Sigmoid colon (tissue), 7 donors: Measurements from ENCODE around the gene GDPD5. TPM values are rescaled to one million over a fixed set of nuclear protein-coding genes. Genes with fewer than 3 reads are reported as not detected.

Experiments
- DNase-seq: peaks from one replicate; pipeline ENCODE4 v3.0.0-alpha.2; 2019
- H3K27ac ChIP-seq, 4 donors: fragments of 200-600 bp; sonication (generic); one replicate each; pipeline ENCODE4 v1.5.1; 2016 to 2019; ENCODE audit warnings: mild to moderate bottlenecking in 1 of 4
- H3K27me3 ChIP-seq, 3 donors: fragments of 200-600 bp; sonication (generic); one replicate each; pipeline ENCODE4 v1.5.1; 2019; ENCODE audit warnings: mild to moderate bottlenecking in 1 of 3
- H3K36me3 ChIP-seq, 4 donors: fragments of 200-600 bp; sonication (generic); one replicate each; pipeline ENCODE4 v1.5.1; 2016 to 2019
- H3K4me1 ChIP-seq, 4 donors: fragments of 200-600 bp; sonication (generic); one replicate each; pipeline ENCODE4 v1.5.1; 2017 to 2019
- H3K4me3 ChIP-seq, 4 donors: fragments of 200-600 bp; sonication (generic); one replicate each; pipeline ENCODE4 v1.5.1; 2017 to 2019; ENCODE audit warnings: mild to moderate bottlenecking in 2 of 4, moderate library complexity in 1 of 4
- H3K9me3 ChIP-seq, 4 donors: fragments of 200-600 bp in 3 of 4; sonication (generic) in 3 of 4; one replicate each; pipeline versions ENCODE4 v1.5.1 to v1.6.1; 2013 to 2019
- EP300 ChIP-seq, 4 donors: sonication (generic); formaldehyde crosslinking; IDR thresholded peaks; one replicate each; pipeline ENCODE4 v1.6.1; 2017; ENCODE audit warnings: antibody characterized with exemption in 4 of 4
- POLR2A ChIP-seq, 2 donors: fragments of 450-650 bp; IDR thresholded peaks; one replicate each; pipeline ENCODE4 v1.6.1; 2016; ENCODE audit warnings: antibody characterized with exemption in 2 of 2, mild to moderate bottlenecking in 2 of 2, moderate library complexity in 2 of 2
- POLR2AphosphoS5 ChIP-seq, 4 donors: sonication (generic); formaldehyde crosslinking; IDR thresholded peaks; one replicate each; pipeline ENCODE4 v1.6.1; 2017; ENCODE audit warnings: antibody characterized with exemption in 4 of 4
- WGBS, 2 donors: extraction: QIAGEN DNeasy Blood & Tissue Kit; methylation state at CpG; one replicate each; pipeline ENCODE4 v1.1.7; 2013; 5-methylcytosine and 5-hydroxymethylcytosine counted together
- intact Hi-C: fragments of 100-400 bp; cut with DNase I; formaldehyde crosslinking; loops from one replicate; pipeline ENCODE4 v1.15.1; 2023
- polyA plus RNA-seq, 3 donors: library from polyadenylated mRNA; stranded (reverse); fragments of 200-250 nt; gene quantifications; one replicate each; pipeline ENCODE4 v1.2.3, GENCODE V29; 2013
- total RNA-seq, 4 donors: library from RNA; depleted of rRNA; stranded (reverse); fragments of >200 nt; gene quantifications; one replicate each; pipeline ENCODE4 v1.1.0, GENCODE V29; 2016
- TF ChIP-seq, protein P1 (sequence below), 4 experiments: fragments of 450-650 bp in 3 of 4; fragments of 200-600 bp in 1 of 4; IDR thresholded peaks; one replicate each; pipeline ENCODE4 v1.5.1; 2016 to 2019; ENCODE audit warnings: antibody characterized with exemption in 4 of 4, mild to moderate bottlenecking in 3 of 4, moderate library complexity in 2 of 4
- donor health status: healthy with polysubstance abuse.
- donor health status: Bipolar disorder and iron deficiency.
- donor health status: healthy.

Gene GDPD5
- total and polyA plus RNA-seq, 7 donors = 2.4 to 8.1 (median 5.8) TPM; not detected in 1

- no peak for DNase-seq
- H3K4me1 ChIP-seq = no peaks in the 10 kb centered on the region
- intact Hi-C loops = no loop called here
- H3K27me3 ChIP-seq = no peaks in the 10 kb centered on the region
- H3K9me3 ChIP-seq = no peaks in the 10 kb centered on the region
- no peak overlapping the region for H3K4me3 ChIP-seq
- WGBS, 2 donors = 92 to 96% methylated on average over 4 of the region's 4 CpGs
- TF ChIP-seq, protein P1, sequence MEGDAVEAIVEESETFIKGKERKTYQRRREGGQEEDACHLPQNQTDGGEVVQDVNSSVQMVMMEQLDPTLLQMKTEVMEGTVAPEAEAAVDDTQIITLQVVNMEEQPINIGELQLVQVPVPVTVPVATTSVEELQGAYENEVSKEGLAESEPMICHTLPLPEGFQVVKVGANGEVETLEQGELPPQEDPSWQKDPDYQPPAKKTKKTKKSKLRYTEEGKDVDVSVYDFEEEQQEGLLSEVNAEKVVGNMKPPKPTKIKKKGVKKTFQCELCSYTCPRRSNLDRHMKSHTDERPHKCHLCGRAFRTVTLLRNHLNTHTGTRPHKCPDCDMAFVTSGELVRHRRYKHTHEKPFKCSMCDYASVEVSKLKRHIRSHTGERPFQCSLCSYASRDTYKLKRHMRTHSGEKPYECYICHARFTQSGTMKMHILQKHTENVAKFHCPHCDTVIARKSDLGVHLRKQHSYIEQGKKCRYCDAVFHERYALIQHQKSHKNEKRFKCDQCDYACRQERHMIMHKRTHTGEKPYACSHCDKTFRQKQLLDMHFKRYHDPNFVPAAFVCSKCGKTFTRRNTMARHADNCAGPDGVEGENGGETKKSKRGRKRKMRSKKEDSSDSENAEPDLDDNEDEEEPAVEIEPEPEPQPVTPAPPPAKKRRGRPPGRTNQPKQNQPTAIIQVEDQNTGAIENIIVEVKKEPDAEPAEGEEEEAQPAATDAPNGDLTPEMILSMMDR (IDR thresholded peaks at IDR 0.05) = no peak
- TF ChIP-seq POLR2AphosphoS5 (IDR thresholded peaks at IDR 0.05) (no peak), EP300 (IDR thresholded peaks at IDR 0.05) (no peak), POLR2A (IDR thresholded peaks at IDR 0.05) (no peak)
- no peak overlapping the region for H3K27ac ChIP-seq
- H3K36me3 ChIP-seq = no peaks in the 10 kb centered on the region
These were observed 40.0 kb downstream of the GDPD5 start for GRCh38 chr11:75485742-75486141.

GRCh38 chr11:75482931-75483469, 42.7 kb downstream of the GDPD5 start:
- no peak overlapping the region for H3K4me3 ChIP-seq
- no peaks in the 10 kb centered on the region for H3K9me3 ChIP-seq
- no peaks in the 10 kb centered on the region for H3K4me1 ChIP-seq
- no peaks in the 10 kb centered on the region for H3K27me3 ChIP-seq
- no peak for TF ChIP-seq POLR2A (IDR thresholded peaks at IDR 0.05)
- TF ChIP-seq EP300 (IDR thresholded peaks at IDR 0.05) = no peak
- TF ChIP-seq POLR2AphosphoS5 (IDR thresholded peaks at IDR 0.05) = no peak
- TF ChIP-seq, protein P1 (IDR thresholded peaks at IDR 0.05) = no peak
- no peak for DNase-seq
- intact Hi-C loops = no loop called here
- 86 to 90% methylated on average over 14 of the region's 14 CpGs for WGBS, 2 donors
- H3K36me3 ChIP-seq = no peaks in the 10 kb centered on the region
- no peak overlapping the region for H3K27ac ChIP-seq

GRCh38 chr11:75481922-75482606, 43.7 kb downstream of the GDPD5 start:
- intact Hi-C loops = no loop called here
- DNase-seq = no peak
- WGBS, 2 donors = 88 to 89% methylated on average over 12 of the region's 12 CpGs

GRCh38 chr11:75481223-75481921, 44.4 kb downstream of the GDPD5 start:
- DNase-seq = no peak
- no peaks in the 10 kb centered on the region for H3K36me3 ChIP-seq
- H3K27ac ChIP-seq = no peak overlapping the region
- TF ChIP-seq, protein P1 (IDR thresholded peaks at IDR 0.05) = no peak
- TF ChIP-seq POLR2AphosphoS5 (IDR thresholded peaks at IDR 0.05) (no peak), EP300 (IDR thresholded peaks at IDR 0.05) (no peak), POLR2A (IDR thresholded peaks at IDR 0.05) (no peak)
- H3K9me3 ChIP-seq = no peaks in the 10 kb centered on the region
- H3K4me3 ChIP-seq = no peak overlapping the region
- H3K27me3 ChIP-seq = no peaks in the 10 kb centered on the region
- whole genome bisulfite sequencing, 2 donors = 91 to 94% methylated on average over 9 of the region's 9 CpGs
- peaks cover 0 to 7% (median 0%) of the 10 kb centered on the region in 4 donors for H3K4me1 ChIP-seq
- intact Hi-C loops = no loop called here

More at GRCh38 chr11:75481922-75482606, 43.7 kb downstream of the GDPD5 start:
- Histone ChIP-seq H3K9me3 (no peaks in the 10 kb centered on the region), H3K4me3 (no peak overlapping the region), H3K27ac (no peak overlapping the region), H3K4me1 (peaks cover 0 to under 1% (median 0%) of the 10 kb centered on the region in 4 donors), H3K36me3 (no peaks in the 10 kb centered on the region), H3K27me3 (no peaks in the 10 kb centered on the region)
- TF ChIP-seq EP300 (IDR thresholded peaks at IDR 0.05) (no peak), POLR2A (IDR thresholded peaks at IDR 0.05) (no peak), POLR2AphosphoS5 (IDR thresholded peaks at IDR 0.05) (no peak)
- TF ChIP-seq, protein P1 (IDR thresholded peaks at IDR 0.05) = no peak
